Stimulated activated CD4-positive, alpha-beta T cell treated with anti-CD3 and anti-CD28 coated beads, TNF-alpha, amount 100 ng/mL, for 24 hours (primary cell): ENCODE data around the gene ZCCHC2.

ENCODE experiments used
- DNase-seq, 3 experiments: peaks; one replicate each; pipeline ENCODE4 v3.0.0-alpha.2; 2020; ENCODE audit warnings: low read depth in 3 of 3

The ZCCHC2 gene

DNA sequence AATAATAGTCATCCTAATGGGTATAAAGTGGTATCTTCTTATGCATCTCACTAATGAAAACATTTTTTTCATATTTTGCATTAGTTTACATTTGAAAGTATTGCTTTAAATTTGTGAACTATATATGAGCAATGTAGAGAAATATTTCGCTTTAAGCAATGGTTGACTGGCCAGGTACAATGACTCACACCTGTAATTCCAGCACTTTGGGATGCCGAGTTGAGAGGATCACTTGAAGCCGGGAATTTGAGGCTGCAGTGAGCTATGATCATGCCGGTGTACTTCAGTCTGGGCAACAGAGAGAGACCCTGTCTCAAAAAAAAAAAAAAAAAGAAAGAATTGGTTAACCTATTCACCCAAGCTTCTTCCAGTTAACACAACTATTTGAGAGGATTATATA lies 15.1 kb downstream of the ZCCHC2 start:
- no peak for DNase-seq

DNA sequence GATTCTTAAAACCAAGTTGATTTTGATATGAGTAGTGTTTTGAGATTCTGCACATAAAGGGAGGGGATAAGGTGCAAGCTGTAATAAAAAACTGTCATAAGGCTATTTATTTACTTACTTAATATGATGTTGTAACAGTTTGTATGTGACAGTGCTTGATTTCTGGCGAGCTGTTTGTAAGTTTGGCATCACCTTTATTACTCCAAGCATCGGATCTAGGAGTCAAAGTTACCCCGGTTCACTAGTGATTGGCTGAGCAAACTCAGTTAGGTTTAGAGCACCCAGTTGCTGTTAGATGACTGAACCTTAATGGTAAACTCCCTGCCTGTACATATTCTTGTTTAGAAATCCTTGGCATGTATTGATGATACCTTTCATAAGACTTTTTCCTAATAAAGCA lies 16.1 kb downstream of the ZCCHC2 start:
- DNase-seq, result no peak

- no peak for DNase-seq
Observed at GRCh38 chr18:62539284-62540165, 16.7 kb downstream of the ZCCHC2 start.

DNA sequence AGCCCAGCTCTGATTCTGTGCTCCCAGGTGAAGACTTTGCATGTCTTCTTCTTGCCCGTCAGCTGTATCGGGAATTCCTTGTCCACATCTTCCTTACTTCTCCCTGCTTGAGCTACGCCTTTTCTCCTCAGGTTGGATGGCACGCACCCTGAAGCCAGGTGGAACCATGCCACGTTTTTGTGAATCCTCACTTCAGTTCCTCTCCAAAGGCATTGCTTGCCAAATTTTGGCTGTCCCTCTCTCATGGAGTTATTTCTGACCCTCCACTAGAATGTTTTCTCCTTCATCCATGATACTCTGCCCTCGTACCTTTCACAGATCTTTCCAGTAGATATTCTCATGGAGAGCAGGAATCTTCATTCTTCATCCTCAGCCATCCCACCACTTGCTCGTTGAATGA lies 20.2 kb downstream of the ZCCHC2 start:
- DNase-seq, result no peak

- no peak for DNase-seq
Observed at GRCh38 chr18:62545098-62545497, 22.3 kb downstream of the ZCCHC2 start.

DNA sequence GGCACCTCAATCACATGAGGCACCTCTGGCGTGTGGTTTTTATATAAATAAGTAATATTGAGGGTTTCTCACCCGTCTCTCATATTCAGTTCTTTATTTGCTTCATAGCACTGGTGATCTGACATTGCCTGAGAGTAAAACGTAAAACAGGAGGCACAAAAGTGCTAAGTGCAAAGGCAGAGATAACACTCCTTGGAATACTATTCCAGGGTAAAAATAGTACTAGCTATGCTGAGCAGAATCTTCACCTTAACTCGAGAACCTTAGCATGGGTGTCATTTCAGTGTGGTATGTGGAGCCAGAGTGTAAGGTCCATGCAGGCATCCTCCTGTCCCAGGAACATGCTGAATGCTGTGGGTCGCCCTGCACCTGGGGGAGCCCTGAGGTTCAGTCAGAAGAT lies 26.9 kb downstream of the ZCCHC2 start:
- DNase-seq, result no peak

GRCh38 chr18:62550746-62551145 lies 27.9 kb downstream of the ZCCHC2 start:
- no peak for DNase-seq

GRCh38 chr18:62551972-62552513 lies 29.2 kb downstream of the ZCCHC2 start:
- no peak for DNase-seq

GRCh38 chr18:62554061-62554815 lies 31.4 kb downstream of the ZCCHC2 start:
- no peak for DNase-seq

DNA sequence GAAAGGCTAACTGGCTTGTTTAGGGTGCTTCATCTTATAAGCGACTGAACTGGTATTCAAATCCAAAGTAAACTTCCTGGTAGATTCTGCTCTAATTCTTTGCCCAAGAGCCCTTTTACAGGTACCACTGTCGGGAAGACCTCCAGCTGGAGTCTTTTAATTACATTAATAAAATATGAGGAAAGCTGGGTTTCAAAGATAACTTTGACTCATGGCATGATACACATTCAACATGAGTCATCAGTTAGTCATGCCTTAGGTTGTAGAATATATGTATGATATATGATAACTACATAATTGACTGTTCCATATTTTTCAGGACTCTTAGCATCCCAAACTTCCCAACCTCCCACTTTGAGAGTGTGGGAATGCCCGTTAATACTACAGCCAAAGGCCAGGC lies 32.3 kb downstream of the ZCCHC2 start:
- no peak for DNase-seq

GRCh38 chr18:62556397-62556796 lies 33.6 kb downstream of the ZCCHC2 start:
- DNase-seq, result no peak

GRCh38 chr18:62558015-62558663 lies 35.3 kb downstream of the ZCCHC2 start:
- DNase-seq, result no peak

GRCh38 chr18:62564044-62564443 lies 41.2 kb downstream of the ZCCHC2 start:
- no peak for DNase-seq

- no peak for DNase-seq
Observed at GRCh38 chr18:62566199-62566598, 43.4 kb downstream of the ZCCHC2 start.

DNA sequence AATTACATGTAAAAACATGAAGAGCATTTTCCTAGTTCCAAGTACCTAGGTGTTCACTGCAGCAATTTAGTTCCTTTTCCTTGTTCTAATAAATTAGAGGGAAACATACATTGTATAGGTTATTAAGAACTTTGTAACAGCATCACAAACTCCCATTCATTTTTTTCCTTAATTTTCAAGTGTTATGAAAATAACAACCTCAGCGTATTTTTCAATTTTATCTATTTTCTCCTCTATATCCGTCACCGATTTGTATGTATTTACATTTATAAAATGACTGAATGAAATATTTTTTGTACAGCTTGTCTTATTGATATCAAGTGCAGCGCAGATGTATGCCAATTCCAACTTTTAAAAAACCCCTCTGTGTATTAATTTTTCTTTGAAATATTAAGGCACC lies 44.0 kb downstream of the ZCCHC2 start:
- no peak for DNase-seq

- no peak for DNase-seq
Observed at GRCh38 chr18:62569081-62569655, 46.3 kb downstream of the ZCCHC2 start.

GRCh38 chr18:62571037-62571436 lies 48.2 kb downstream of the ZCCHC2 start:
- DNase-seq, result no peak

DNA sequence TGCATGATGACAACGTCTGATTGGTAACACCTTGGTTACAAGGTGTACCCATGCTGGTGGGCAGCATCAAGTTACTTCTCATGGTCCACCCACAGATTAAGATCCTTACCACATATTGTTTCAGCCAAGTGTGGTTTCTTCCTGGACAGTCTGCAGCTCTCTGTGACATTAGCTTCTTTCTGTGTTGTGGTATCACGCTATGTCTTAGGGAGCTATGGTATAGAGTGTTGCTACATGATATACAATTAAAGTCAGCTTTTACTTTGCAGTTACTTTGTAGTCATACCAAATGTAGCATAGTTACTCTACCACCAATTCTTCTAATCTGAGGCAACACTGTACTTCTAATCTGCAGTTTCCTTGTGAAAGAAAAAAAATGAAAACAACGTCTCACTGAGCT lies 48.8 kb downstream of the ZCCHC2 start:
- no peak for DNase-seq

- no peak for DNase-seq
Observed at GRCh38 chr18:62572456-62572855, 49.6 kb downstream of the ZCCHC2 start.

GRCh38 chr18:62574776-62575175 lies 52.0 kb downstream of the ZCCHC2 start:
- DNase-seq, result no peak

GRCh38 chr18:62576271-62576670 lies 53.4 kb downstream of the ZCCHC2 start:
- no peak for DNase-seq
